GM12878 (cell line): ENCODE measurements around the gene SCAMP1. TPM values are rescaled to one million over a fixed set of nuclear protein-coding genes. Genes with fewer than 3 reads are reported as not detected.

ENCODE experiments used
- ATAC-seq: fragments of 200-7000 bp; cut with Tn5 transposase; 3 replicates; pipeline ENCODE4 v1.9.1; 2020; ENCODE audit warnings: mild to moderate bottlenecking, moderate library complexity
- BruUV-seq: library from RNA; stranded (reverse); fragments of 400-500 nt; replicated peaks from 2 replicates; lab custom pipeline; 2021; lab: Mats Ljungman, UMichigan
- CTCF ChIA-PET: fragments of 300-600 bp; sonication (Branson Sonifier 250); formaldehyde crosslinking; extraction: SDS; loops from one replicate; lab custom pipeline; 2021; ENCODE audit warnings: inconsistent platforms; lab: Yijun Ruan, JAX
- POLR2A ChIA-PET: fragments of 350-600 bp; formaldehyde crosslinking; extraction: SDS; loops from one replicate; lab custom pipeline; 2021; ENCODE audit warnings: inconsistent platforms; lab: Charles Lee
- RAD21 ChIA-PET: fragments of 300-600 bp; sonication (Branson Sonifier 250); formaldehyde crosslinking; loops from one replicate; lab custom pipeline; 2023; ENCODE audit warnings: antibody characterized with exemption; ENCODE audit not compliant: unreplicated experiment; lab: Charles Lee
- SMC1A ChIA-PET: fragments of 300-600 bp; sonication (Branson Sonifier 250); formaldehyde crosslinking; loops from one replicate; lab custom pipeline; 2023; ENCODE audit not compliant: unreplicated experiment, uncharacterized antibody; lab: Charles Lee
- DNase-seq: peaks from one replicate; pipeline ENCODE4 v3.0.0-alpha.2; 2011; ENCODE audit warnings: low read depth, low spot score
- FAIRE-seq: peaks from 3 replicates; lab custom pipeline; 2011; peaks lifted over from hg19 to GRCh38; lab: Jason Lieb, UNC
- H2AFZ ChIP-seq: 2 replicates; pipeline ENCODE4 v1.6.0; 2011; ENCODE audit warnings: low read depth, low read length, control low read depth; ENCODE audit not compliant: control insufficient read depth
- H3K27ac ChIP-seq: 2 replicates; pipeline ENCODE4 v1.5.1; 2011; ENCODE audit warnings: control low read depth; ENCODE audit not compliant: control insufficient read depth, insufficient read depth
- H3K27me3 ChIP-seq, 2 experiments: replicated peaks in 1 of 2; 2 replicates each; pipeline versions ENCODE4 v1.6.0 to v1.6.1; 2011; ENCODE audit warnings: low read length in 1 of 2; ENCODE audit not compliant: control insufficient read depth in 2 of 2, insufficient read depth in 2 of 2
- H3K36me3 ChIP-seq, 2 experiments: 2 replicates each; pipeline ENCODE4 v1.5.1; 2011; ENCODE audit warnings: low read length in 1 of 2; ENCODE audit not compliant: control insufficient read depth in 2 of 2, insufficient read depth in 2 of 2
- H3K4me1 ChIP-seq: 2 replicates; pipeline ENCODE4 v1.6.1; 2011; ENCODE audit warnings: mild to moderate bottlenecking, low read length, moderate library complexity, mixed read lengths; ENCODE audit not compliant: control insufficient read depth, insufficient read depth
- H3K4me2 ChIP-seq: 2 replicates; pipeline ENCODE4 v1.6.0; 2011; ENCODE audit warnings: control low read depth; ENCODE audit not compliant: control insufficient read depth, insufficient read depth
- H3K4me3 ChIP-seq: fragments of 200-600 bp; sonication (generic); 2 replicates; pipeline ENCODE4 v1.5.1; 2016
- H3K79me2 ChIP-seq: 2 replicates; pipeline ENCODE4 v1.6.0; 2011; ENCODE audit warnings: low read length; ENCODE audit not compliant: control insufficient read depth, insufficient read depth
- H3K9ac ChIP-seq: 2 replicates; pipeline ENCODE4 v1.8.0; 2011; ENCODE audit warnings: low read length, control low read depth, mixed read lengths; ENCODE audit not compliant: control insufficient read depth, insufficient read depth
- H3K9me3 ChIP-seq: replicated peaks from 3 replicates; pipeline ENCODE4 v1.5.1; 2011; ENCODE audit warnings: mild to moderate bottlenecking, low read length; ENCODE audit not compliant: control insufficient read depth, insufficient read depth
- H4K20me1 ChIP-seq: 2 replicates; pipeline ENCODE4 v1.6.0; 2011; ENCODE audit not compliant: control insufficient read depth, insufficient read depth
- ASH2L ChIP-seq: fragments of 300-600, 200-600 bp; sonication (generic); IDR thresholded peaks from 2 replicates; pipeline ENCODE4 v1.6.1; 2017; ENCODE audit warnings: low read depth, mild to moderate bottlenecking, borderline replicate concordance
- ATF2 ChIP-seq: IDR thresholded peaks from 2 replicates; pipeline ENCODE4 v1.6.1; 2012; ENCODE audit warnings: low read length, inconsistent platforms
- CHD2 ChIP-seq: IDR thresholded peaks from 2 replicates; pipeline ENCODE4 v1.6.1; 2011; ENCODE audit warnings: low read depth, low read length, improper control_type of control experiment, borderline replicate concordance
- CREM ChIP-seq: IDR thresholded peaks from 2 replicates; pipeline ENCODE4 v1.6.1; 2014; ENCODE audit warnings: antibody characterized with exemption, low read depth
- MTA3 ChIP-seq: IDR thresholded peaks from 2 replicates; pipeline ENCODE4 v1.6.1; 2012; ENCODE audit warnings: low read length, inconsistent platforms, borderline replicate concordance
- MYB ChIP-seq: fragments of 150-350 bp; IDR thresholded peaks from 2 replicates; pipeline ENCODE4 v1.6.1; 2014; ENCODE audit warnings: mild to moderate bottlenecking, low read depth, low read length, borderline replicate concordance
- NFIC ChIP-seq: IDR thresholded peaks from 2 replicates; pipeline ENCODE4 v1.6.1; 2012; ENCODE audit warnings: low read depth, mild to moderate bottlenecking, inconsistent platforms, low read length, moderate library complexity
- NFXL1 ChIP-seq: fragments of 450-650 bp; IDR thresholded peaks from 2 replicates; pipeline ENCODE4 v1.6.1; 2017; ENCODE audit warnings: antibody characterized with exemption, mild to moderate bottlenecking, borderline replicate concordance
- NR2C2 ChIP-seq: IDR thresholded peaks from 2 replicates; pipeline ENCODE4 v1.6.1; 2011; ENCODE audit warnings: borderline replicate concordance, low read depth; ENCODE audit not compliant: control insufficient read depth, insufficient read length
- RAD21 ChIP-seq: IDR thresholded peaks from 2 replicates; pipeline ENCODE4 v1.6.1; 2011; ENCODE audit warnings: mild to moderate bottlenecking, low read depth, low read length, moderate library complexity; ENCODE audit not compliant: insufficient read depth
- RCOR1 ChIP-seq: conservative IDR thresholded peaks from 2 replicates; pipeline ENCODE4 v1.6.1; 2012; ENCODE audit warnings: low read depth, low read length, improper control_type of control experiment
- RUNX3 ChIP-seq: IDR thresholded peaks from 2 replicates; pipeline ENCODE4 v1.6.1; 2012; ENCODE audit warnings: low read length, inconsistent platforms
- SP1 ChIP-seq: IDR thresholded peaks from one replicate; pipeline ENCODE4 v1.6.1; 2011; ENCODE audit warnings: low read depth, low read length
- SREBF1 ChIP-seq: IDR thresholded peaks from 2 replicates; pipeline ENCODE4 v1.6.1; 2012; ENCODE audit warnings: mild to moderate bottlenecking, low read length
- TCF3 ChIP-seq: IDR thresholded peaks from 2 replicates; pipeline ENCODE4 v1.6.1; 2012; ENCODE audit warnings: low read depth, mild to moderate bottlenecking, low read length, borderline replicate concordance; ENCODE audit not compliant: insufficient read depth
- WGBS: methylation state at CpG from one replicate; pipeline ENCODE4 v1.1.6; 2016; ENCODE audit warnings: low lambda C conversion rate; ENCODE audit not compliant: insufficient replicate concordance, insufficient coverage; ENCODE audit errors: missing lambda C conversion rate; 5-methylcytosine and 5-hydroxymethylcytosine counted together
- in situ Hi-C: fragments of 300-500 bp; cut with MboI; formaldehyde crosslinking; loops from 9 replicates; pipeline ENCODE4 v1.14.3; 2018; ENCODE audit warnings: mixed read lengths
- intact Hi-C: fragments of 100-400 bp; cut with micrococcal nuclease; formaldehyde crosslinking; loops from one replicate; pipeline ENCODE4 v1.14.2; 2022; ENCODE audit not compliant: unreplicated experiment
- polyA plus RNA-seq, 11 experiments: library from polyadenylated mRNA; depleted of rRNA in 4 of 11; unstranded in 6 of 11; stranded (reverse) in 5 of 11; fragments of >200 nt; fragmentation: Nextera tagmentation in 4 of 11; fragmentation: Illumina TruSeq in 1 of 11; extraction: Ambion mirVana in 4 of 11; extraction: Trizol in 1 of 11; gene quantifications; 1 replicate in 1 of 11; 2 replicates in 10 of 11; pipeline versions ENCODE4 v1.2.1 to v1.2.3, GENCODE V29; 2011 to 2016; ENCODE audit warnings: inconsistent platforms in 2 of 11, missing spikeins in 2 of 11, low read depth in 1 of 11
- total RNA-seq, 4 experiments: library from RNA; depleted of rRNA in 3 of 4; stranded (reverse); fragments of >200 nt in 3 of 4; fragmentation: Illumina TruSeq in 1 of 4; extraction: Trizol in 1 of 4; gene quantifications; 2 replicates each; pipeline versions ENCODE4 v1.2.1 to v1.2.3, GENCODE V29; 2013 to 2021
- TF ChIP-seq, protein P1 (sequence below): fragments of 450-650 bp; IDR thresholded peaks from 2 replicates; pipeline ENCODE4 v1.6.1; 2016; ENCODE audit warnings: mild to moderate bottlenecking, moderate library complexity, borderline replicate concordance
- TF ChIP-seq, protein P2 (sequence below): IDR thresholded peaks from 2 replicates; pipeline ENCODE4 v1.6.1; 2011; ENCODE audit warnings: low read depth, low read length, improper control_type of control experiment, borderline replicate concordance

Gene SCAMP1
- total and polyA plus RNA-seq, 10 of the 15 experiments (the other 5 are each of a cell fraction or from before 2014, with no cell fraction given): 6.4 to 27.9 (median 20.0) TPM

DNA sequence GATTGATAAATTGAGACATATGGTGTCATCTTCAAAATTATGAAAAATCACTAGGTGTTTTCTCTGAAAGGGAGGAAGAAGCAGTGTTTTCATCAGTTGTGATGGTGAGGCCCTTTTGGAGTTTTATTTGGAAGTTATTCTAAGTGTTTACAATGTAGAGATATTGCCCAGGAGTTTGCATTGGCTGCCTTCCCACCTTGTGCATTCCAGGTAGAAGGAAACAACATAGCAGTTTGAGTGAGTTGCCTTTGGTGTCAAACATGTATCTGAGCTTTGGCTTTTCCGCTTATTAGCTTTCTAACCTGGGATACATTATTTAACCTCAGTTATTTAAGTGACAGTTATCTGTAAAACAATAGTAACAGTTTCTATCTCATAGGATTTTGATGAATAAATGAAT, 122.5 kb downstream of the SCAMP1 start:
- FAIRE-seq: no peak
- intact Hi-C loops (no loop called here), in situ Hi-C loops (no loop called here)
- no peak overlapping the region for H3K4me2 ChIP-seq
- ChIA-PET SMC1A (interaction anchor here (0.6 to 3.7 kb wide), 10 partner anchors 9 to 706 kb away, joined by 3 to 16 read pairs (median 5); no protein-coding TSS in a partner anchor), POLR2A (interaction anchor here (1.5 kb wide), 1 partner anchor 62 kb away, joined by 3 read pairs; no protein-coding TSS in a partner anchor), RAD21 (interaction anchor here (0.9 to 2.5 kb wide), 6 partner anchors 16 to 245 kb away, joined by 3 to 13 read pairs (median 4); no protein-coding TSS in a partner anchor), CTCF (interaction anchor here (0.8 to 3.0 kb wide), 5 partner anchors 10 to 483 kb away, joined by 3 to 15 read pairs (median 4); no protein-coding TSS in a partner anchor)
- H3K27ac ChIP-seq: no peak overlapping the region
- no peaks in the 10 kb centered on the region for H4K20me1 ChIP-seq
- H3K9ac ChIP-seq: no peak overlapping the region
- DNase-seq: no peak
- no peaks in the 10 kb centered on the region for H3K79me2 ChIP-seq
- H2AFZ ChIP-seq: no peak overlapping the region
- H3K27me3 ChIP-seq: no peaks in the 10 kb centered on the region
- H3K9me3 ChIP-seq: no peaks in the 10 kb centered on the region
- TF ChIP-seq NFXL1 (no peak), TCF3 (no peak), RAD21 (no peak), ATF2 (no peak), CHD2 (no peak), CREM (no peak), SREBF1 (no peak), NFIC (no peak), MTA3 (no peak), SP1 (no peak), MYB (no peak), ASH2L (no peak), RCOR1 (no peak), NR2C2 (no peak), RUNX3 (no peak)
- TF ChIP-seq, protein P1, sequence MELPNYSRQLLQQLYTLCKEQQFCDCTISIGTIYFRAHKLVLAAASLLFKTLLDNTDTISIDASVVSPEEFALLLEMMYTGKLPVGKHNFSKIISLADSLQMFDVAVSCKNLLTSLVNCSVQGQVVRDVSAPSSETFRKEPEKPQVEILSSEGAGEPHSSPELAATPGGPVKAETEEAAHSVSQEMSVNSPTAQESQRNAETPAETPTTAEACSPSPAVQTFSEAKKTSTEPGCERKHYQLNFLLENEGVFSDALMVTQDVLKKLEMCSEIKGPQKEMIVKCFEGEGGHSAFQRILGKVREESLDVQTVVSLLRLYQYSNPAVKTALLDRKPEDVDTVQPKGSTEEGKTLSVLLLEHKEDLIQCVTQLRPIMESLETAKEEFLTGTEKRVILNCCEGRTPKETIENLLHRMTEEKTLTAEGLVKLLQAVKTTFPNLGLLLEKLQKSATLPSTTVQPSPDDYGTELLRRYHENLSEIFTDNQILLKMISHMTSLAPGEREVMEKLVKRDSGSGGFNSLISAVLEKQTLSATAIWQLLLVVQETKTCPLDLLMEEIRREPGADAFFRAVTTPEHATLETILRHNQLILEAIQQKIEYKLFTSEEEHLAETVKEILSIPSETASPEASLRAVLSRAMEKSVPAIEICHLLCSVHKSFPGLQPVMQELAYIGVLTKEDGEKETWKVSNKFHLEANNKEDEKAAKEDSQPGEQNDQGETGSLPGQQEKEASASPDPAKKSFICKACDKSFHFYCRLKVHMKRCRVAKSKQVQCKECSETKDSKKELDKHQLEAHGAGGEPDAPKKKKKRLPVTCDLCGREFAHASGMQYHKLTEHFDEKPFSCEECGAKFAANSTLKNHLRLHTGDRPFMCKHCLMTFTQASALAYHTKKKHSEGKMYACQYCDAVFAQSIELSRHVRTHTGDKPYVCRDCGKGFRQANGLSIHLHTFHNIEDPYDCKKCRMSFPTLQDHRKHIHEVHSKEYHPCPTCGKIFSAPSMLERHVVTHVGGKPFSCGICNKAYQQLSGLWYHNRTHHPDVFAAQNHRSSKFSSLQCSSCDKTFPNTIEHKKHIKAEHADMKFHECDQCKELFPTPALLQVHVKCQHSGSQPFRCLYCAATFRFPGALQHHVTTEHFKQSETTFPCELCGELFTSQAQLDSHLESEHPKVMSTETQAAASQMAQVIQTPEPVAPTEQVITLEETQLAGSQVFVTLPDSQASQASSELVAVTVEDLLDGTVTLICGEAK: no peak
- TF ChIP-seq, protein P2, sequence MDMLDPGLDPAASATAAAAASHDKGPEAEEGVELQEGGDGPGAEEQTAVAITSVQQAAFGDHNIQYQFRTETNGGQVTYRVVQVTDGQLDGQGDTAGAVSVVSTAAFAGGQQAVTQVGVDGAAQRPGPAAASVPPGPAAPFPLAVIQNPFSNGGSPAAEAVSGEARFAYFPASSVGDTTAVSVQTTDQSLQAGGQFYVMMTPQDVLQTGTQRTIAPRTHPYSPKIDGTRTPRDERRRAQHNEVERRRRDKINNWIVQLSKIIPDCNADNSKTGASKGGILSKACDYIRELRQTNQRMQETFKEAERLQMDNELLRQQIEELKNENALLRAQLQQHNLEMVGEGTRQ: no peak
- peaks cover 0 to 13% of the 10 kb centered on the region in 2 experiments; a peak in 1 of 4 replicates for H3K36me3 ChIP-seq
- peaks cover 15% of the 10 kb centered on the region for H3K4me1 ChIP-seq
- no peak for ATAC-seq
- BruUV-seq: no TSS peak
- H3K4me3 ChIP-seq: no peak overlapping the region
- 100% methylated on average over 1 of the region's 1 CpG for WGBS
